K562 (cell line): Measurements from ENCODE around the gene MGA.

Experiments used
- HDGF ChIP-seq: fragments of 450-650 bp; IDR thresholded peaks from 2 replicates; pipeline ENCODE4 v1.6.1; 2016
- POLR2AphosphoS5 ChIP-seq: IDR thresholded peaks from 2 replicates; pipeline ENCODE4 v1.6.1; 2011; ENCODE audit warnings: mild to moderate bottlenecking, low read depth, low read length, moderate library complexity; ENCODE audit not compliant: control insufficient read depth, insufficient read depth
- SREBF1 ChIP-seq: fragments of 150-350 bp; IDR thresholded peaks from 2 replicates; pipeline ENCODE4 v1.6.1; 2014; ENCODE audit warnings: antibody characterized with exemption, low read depth, low read length, borderline replicate concordance
- TF ChIP-seq, protein P1 (sequence below): fragments of 450-650 bp; IDR thresholded peaks from 2 replicates; pipeline ENCODE4 v1.6.1; 2016; ENCODE audit warnings: mild to moderate bottlenecking
- TF ChIP-seq, protein P2 (sequence below), 3 experiments: IDR thresholded peaks in 2 of 3; conservative IDR thresholded peaks in 1 of 3; 2 replicates each; pipeline ENCODE4 v1.5.1; 2011 to 2012; ENCODE audit warnings: low read length in 3 of 3, mild to moderate bottlenecking in 3 of 3, control low read depth in 2 of 3, improper control_type of control experiment in 1 of 3, inconsistent platforms in 1 of 3, low read depth in 1 of 3, mixed read lengths in 1 of 3, moderate library complexity in 1 of 3; ENCODE audit not compliant: insufficient read depth in 2 of 3
- TF ChIP-seq, protein P3 (sequence below): sonication (generic); formaldehyde crosslinking; IDR thresholded peaks from 2 replicates; pipeline ENCODE4 v1.8.1; 2023; ENCODE audit warnings: mild to moderate bottlenecking, missing genetic modification reagents

DNA sequence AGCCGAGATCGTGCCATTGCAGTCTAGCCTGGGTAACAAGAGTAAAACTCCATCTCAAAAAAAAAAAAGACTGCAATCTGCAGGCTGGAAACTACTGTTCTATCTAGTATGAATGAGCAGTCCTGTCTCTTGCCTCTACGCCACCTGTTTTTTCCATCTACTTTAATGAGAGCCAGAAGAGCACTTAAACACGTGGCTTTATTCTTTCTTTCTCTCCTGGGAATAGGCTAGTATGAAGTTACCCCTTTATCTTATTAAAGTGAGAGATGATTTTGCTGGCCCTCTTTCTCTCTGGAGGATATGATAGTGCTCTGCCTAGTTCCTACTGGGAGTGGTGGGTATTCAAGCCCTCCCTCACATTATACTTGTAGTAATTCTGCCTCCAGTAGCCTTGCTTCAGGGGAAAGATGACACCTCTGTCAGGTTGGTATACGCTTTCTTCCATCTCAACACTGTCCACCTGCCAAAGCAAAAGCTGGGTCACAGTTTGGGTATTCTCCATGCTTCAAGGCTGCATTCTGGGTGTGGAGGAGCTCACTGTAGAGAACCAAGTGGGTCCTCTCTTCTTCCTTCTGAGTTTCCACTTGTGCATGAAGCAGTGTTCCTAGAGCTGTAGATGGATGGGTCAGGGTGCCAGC, 131.9 kb downstream of the MGA start:
- TF ChIP-seq, protein P1, sequence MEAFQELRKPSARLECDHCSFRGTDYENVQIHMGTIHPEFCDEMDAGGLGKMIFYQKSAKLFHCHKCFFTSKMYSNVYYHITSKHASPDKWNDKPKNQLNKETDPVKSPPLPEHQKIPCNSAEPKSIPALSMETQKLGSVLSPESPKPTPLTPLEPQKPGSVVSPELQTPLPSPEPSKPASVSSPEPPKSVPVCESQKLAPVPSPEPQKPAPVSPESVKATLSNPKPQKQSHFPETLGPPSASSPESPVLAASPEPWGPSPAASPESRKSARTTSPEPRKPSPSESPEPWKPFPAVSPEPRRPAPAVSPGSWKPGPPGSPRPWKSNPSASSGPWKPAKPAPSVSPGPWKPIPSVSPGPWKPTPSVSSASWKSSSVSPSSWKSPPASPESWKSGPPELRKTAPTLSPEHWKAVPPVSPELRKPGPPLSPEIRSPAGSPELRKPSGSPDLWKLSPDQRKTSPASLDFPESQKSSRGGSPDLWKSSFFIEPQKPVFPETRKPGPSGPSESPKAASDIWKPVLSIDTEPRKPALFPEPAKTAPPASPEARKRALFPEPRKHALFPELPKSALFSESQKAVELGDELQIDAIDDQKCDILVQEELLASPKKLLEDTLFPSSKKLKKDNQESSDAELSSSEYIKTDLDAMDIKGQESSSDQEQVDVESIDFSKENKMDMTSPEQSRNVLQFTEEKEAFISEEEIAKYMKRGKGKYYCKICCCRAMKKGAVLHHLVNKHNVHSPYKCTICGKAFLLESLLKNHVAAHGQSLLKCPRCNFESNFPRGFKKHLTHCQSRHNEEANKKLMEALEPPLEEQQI, result no peak
- TF ChIP-seq, protein P2, sequence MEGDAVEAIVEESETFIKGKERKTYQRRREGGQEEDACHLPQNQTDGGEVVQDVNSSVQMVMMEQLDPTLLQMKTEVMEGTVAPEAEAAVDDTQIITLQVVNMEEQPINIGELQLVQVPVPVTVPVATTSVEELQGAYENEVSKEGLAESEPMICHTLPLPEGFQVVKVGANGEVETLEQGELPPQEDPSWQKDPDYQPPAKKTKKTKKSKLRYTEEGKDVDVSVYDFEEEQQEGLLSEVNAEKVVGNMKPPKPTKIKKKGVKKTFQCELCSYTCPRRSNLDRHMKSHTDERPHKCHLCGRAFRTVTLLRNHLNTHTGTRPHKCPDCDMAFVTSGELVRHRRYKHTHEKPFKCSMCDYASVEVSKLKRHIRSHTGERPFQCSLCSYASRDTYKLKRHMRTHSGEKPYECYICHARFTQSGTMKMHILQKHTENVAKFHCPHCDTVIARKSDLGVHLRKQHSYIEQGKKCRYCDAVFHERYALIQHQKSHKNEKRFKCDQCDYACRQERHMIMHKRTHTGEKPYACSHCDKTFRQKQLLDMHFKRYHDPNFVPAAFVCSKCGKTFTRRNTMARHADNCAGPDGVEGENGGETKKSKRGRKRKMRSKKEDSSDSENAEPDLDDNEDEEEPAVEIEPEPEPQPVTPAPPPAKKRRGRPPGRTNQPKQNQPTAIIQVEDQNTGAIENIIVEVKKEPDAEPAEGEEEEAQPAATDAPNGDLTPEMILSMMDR (IDR thresholded peaks at IDR 0.05 in 2 of 3, conservative IDR thresholded peaks at IDR 0.05 in 1 of 3; ENCODE audit: insufficient read depth in 2 of 3, low read depth in 1 of 3, low read length in 3 of 3), result no peak
- no peak for TF ChIP-seq HDGF
- TF ChIP-seq, protein P3, sequence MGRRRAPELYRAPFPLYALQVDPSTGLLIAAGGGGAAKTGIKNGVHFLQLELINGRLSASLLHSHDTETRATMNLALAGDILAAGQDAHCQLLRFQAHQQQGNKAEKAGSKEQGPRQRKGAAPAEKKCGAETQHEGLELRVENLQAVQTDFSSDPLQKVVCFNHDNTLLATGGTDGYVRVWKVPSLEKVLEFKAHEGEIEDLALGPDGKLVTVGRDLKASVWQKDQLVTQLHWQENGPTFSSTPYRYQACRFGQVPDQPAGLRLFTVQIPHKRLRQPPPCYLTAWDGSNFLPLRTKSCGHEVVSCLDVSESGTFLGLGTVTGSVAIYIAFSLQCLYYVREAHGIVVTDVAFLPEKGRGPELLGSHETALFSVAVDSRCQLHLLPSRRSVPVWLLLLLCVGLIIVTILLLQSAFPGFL, result no peak
- no peak for TF ChIP-seq POLR2AphosphoS5
- TF ChIP-seq SREBF1, result no peak
